K562 (cell line): Measurements from ENCODE around the gene POP7. TPM values are rescaled to one million over a fixed set of nuclear protein-coding genes. Genes with fewer than 3 reads are reported as not detected.

ENCODE experiments used
- COPS2 ChIP-seq: fragments of 450-650 bp; conservative IDR thresholded peaks from 2 replicates; pipeline ENCODE4 v1.6.1; 2016; ENCODE audit warnings: mild to moderate bottlenecking, moderate library complexity
- E2F8 ChIP-seq: fragments of 450-650 bp; IDR thresholded peaks from 2 replicates; pipeline ENCODE4 v1.7.1; 2018; ENCODE audit warnings: mild to moderate bottlenecking, low read depth; ENCODE audit not compliant: partially characterized antibody
- L3MBTL2 ChIP-seq: fragments of 450-650 bp; IDR thresholded peaks from 2 replicates; pipeline ENCODE4 v1.6.1; 2016; ENCODE audit warnings: mild to moderate bottlenecking, moderate library complexity
- NONO ChIP-seq, 2 experiments: fragments of 200-400 bp in 1 of 2; fragments of 450-650 bp in 1 of 2; formaldehyde crosslinking in 1 of 2; IDR thresholded peaks; 2 replicates each; pipeline ENCODE4 v1.6.1; 2017; ENCODE audit warnings: low read depth in 2 of 2, mild to moderate bottlenecking in 2 of 2, moderate library complexity in 2 of 2, low read length in 1 of 2
- NR3C1 ChIP-seq: sonication (generic); formaldehyde crosslinking; IDR thresholded peaks from 2 replicates; pipeline ENCODE4 v1.8.1; 2022; ENCODE audit warnings: missing genetic modification reagents
- SNIP1 ChIP-seq: fragments of 450-650 bp; IDR thresholded peaks from 2 replicates; pipeline ENCODE4 v1.7.1; 2017; ENCODE audit warnings: low read depth, mild to moderate bottlenecking
- TARDBP ChIP-seq: fragments of 450-650 bp; IDR thresholded peaks from 2 replicates; pipeline ENCODE4 v1.6.1; 2016
- TFAP4 ChIP-seq: sonication (generic); formaldehyde crosslinking; IDR thresholded peaks from 2 replicates; pipeline ENCODE4 v1.8.0; 2022; ENCODE audit warnings: missing genetic modification reagents, mild to moderate bottlenecking, moderate library complexity, borderline replicate concordance
- U2AF1 ChIP-seq: fragments of 200-400 bp; formaldehyde crosslinking; optimal IDR thresholded peaks from 2 replicates; pipeline ENCODE3; 2017; ENCODE audit warnings: mild to moderate bottlenecking, low read depth, low read length, moderate library complexity
- ZNF280A ChIP-seq: fragments of 450-650 bp; IDR thresholded peaks from 2 replicates; pipeline ENCODE4 v1.6.1; 2018; ENCODE audit warnings: mild to moderate bottlenecking, low read depth; ENCODE audit not compliant: partially characterized antibody
- ZNF318 ChIP-seq, 2 experiments: fragments of 450-650 bp; IDR thresholded peaks; 2 replicates each; pipeline ENCODE4 v1.6.1; 2016; ENCODE audit warnings: mild to moderate bottlenecking in 2 of 2, borderline replicate concordance in 1 of 2, low read depth in 1 of 2, moderate library complexity in 1 of 2
- ZNF766 ChIP-seq: fragments of 200-800 bp; sonication (Bioruptor generic); conservative IDR thresholded peaks from 2 replicates; pipeline ENCODE4 v1.6.1; 2016; ENCODE audit warnings: missing genetic modification characterization, missing compliant biosample characterization
- polyA plus RNA-seq, 8 experiments: library from polyadenylated mRNA; depleted of rRNA in 4 of 8; stranded (reverse) in 5 of 8; unstranded in 3 of 8; fragments of >200 nt; fragmentation: Nextera tagmentation in 2 of 8; fragmentation: Illumina TruSeq in 1 of 8; extraction: Ambion mirVana in 2 of 8; extraction: Trizol in 1 of 8; gene quantifications; 2 replicates each; pipeline versions ENCODE4 v1.2.1 to v1.2.3, GENCODE V29; 2011 to 2014; ENCODE audit warnings: inconsistent platforms in 1 of 8, missing spikeins in 1 of 8
- total RNA-seq, 7 experiments: library from RNA; depleted of rRNA in 6 of 7; stranded (reverse); fragments of >200 nt in 6 of 7; fragmentation: Illumina TruSeq in 2 of 7; extraction: Trizol in 2 of 7; gene quantifications; 2 replicates each; pipeline versions ENCODE4 v1.2.1 to v1.2.3, GENCODE V29; 2011 to 2021; ENCODE audit warnings: low replicate concordance in 1 of 7

The POP7 gene
- total and polyA plus RNA-seq, 9 of the 15 experiments (the other 6 are each of a cell fraction or from before 2014, with no cell fraction given) = 11.5 to 163 (median 68.9) TPM

GRCh38 chr7:100705753-100706671 lies at the start of gene POP7 (continued):
- TF ChIP-seq ZNF280A = no peak
- peak; percentile 80; the same call in 1 of the 2 replicates for TF ChIP-seq TFAP4
- TF ChIP-seq ZNF766 (CRISPR knock-in tag) = no peak
- TF ChIP-seq L3MBTL2 = peak; percentile 90
- TF ChIP-seq NR3C1 (CRISPR knock-in tag) = no peak
- peak; percentile 33 for TF ChIP-seq E2F8
- no peak for TF ChIP-seq TARDBP
- TF ChIP-seq SNIP1 = no peak
- TF ChIP-seq COPS2 = no peak
- TF ChIP-seq U2AF1 = peak; percentile 77
- no peak for TF ChIP-seq ZNF318 (IDR thresholded peaks at IDR 0.05; ENCODE audit: borderline replicate concordance in 1 of 2, low read depth in 1 of 2)
- peak in 1 of 2 experiments; percentile 25; a peak in 2 of 4 replicates for TF ChIP-seq NONO (IDR thresholded peaks at IDR 0.05; ENCODE audit: low read depth in 2 of 2, low read length in 1 of 2)
